ENCODE measurements around the gene CEP95.

The CEP95 gene

DNA sequence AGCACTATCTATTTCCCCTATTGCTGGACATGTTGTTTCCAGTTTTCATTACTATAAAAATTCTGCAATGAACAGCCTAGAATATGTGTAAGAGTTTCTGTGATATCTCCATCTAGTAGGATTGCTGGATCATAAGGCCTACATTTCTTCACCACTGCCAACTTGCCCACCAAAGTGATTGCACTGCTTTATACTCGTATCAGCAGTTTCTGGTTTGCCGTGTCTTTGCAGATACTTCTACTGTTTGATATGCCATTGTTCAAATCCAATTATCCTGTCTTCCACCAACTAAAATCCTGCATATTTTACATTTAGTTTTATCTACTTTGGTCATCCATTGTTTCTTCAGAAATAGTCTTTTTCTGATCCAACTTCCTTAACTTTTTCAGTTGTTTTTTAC, 21.1 kb downstream of the CEP95 start:
- no peak overlapping the region for H3K9ac ChIP-seq (ENCODE audit: low read length)
- H3K36me3 ChIP-seq (ENCODE audit: insufficient read depth, low read length): peaks cover 87% of the 10 kb centered on the region
- H3K27ac ChIP-seq (ENCODE audit: low read depth, low read length): no peak overlapping the region
- H3K27me3 ChIP-seq (ENCODE audit: control insufficient read depth in 1 of 2, insufficient read depth in 2 of 2, low read length in 2 of 2): no peaks in the 10 kb centered on the region
- H3K9me3 ChIP-seq (ENCODE audit: low read length): no peaks in the 10 kb centered on the region
- no peak overlapping the region for H3K4me3 ChIP-seq (ENCODE audit: low read depth in 1 of 2, low read length in 2 of 2)
- no peaks in the 10 kb centered on the region for H3K4me1 ChIP-seq (ENCODE audit: insufficient read depth, low read length)

DNA sequence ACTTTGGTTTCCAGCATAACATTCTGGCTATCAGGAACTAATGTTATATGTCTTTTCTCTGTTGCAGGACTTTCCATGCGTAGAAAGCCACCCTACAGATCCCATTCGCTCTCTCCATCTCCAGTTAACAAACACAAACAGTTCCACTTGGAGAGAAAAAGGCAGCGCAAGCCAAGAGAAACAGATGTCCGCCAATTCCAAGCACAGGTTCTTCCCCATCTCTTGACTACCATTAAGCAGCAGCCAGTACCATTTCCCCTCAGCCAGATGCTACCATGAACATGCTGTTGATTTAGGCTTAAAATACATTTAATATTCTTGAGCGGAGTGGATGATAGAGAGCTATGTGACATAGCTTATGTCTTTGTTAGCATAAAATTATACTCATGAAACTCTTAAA, 22.4 kb downstream of the CEP95 start:
- no peak overlapping the region for H3K9ac ChIP-seq (ENCODE audit: low read length)
- peaks cover 90% of the 10 kb centered on the region for H3K36me3 ChIP-seq (ENCODE audit: insufficient read depth, low read length)
- H3K27ac ChIP-seq (ENCODE audit: low read depth, low read length): no peak overlapping the region
- no peaks in the 10 kb centered on the region for H3K4me1 ChIP-seq (ENCODE audit: insufficient read depth, low read length)
- H3K27me3 ChIP-seq (ENCODE audit: control insufficient read depth in 1 of 2, insufficient read depth in 2 of 2, low read length in 2 of 2): no peaks in the 10 kb centered on the region
- no peaks in the 10 kb centered on the region for H3K9me3 ChIP-seq (ENCODE audit: low read length)
- H3K4me3 ChIP-seq (ENCODE audit: low read depth in 1 of 2, low read length in 2 of 2): no peak overlapping the region

- Histone ChIP-seq H3K9me3 (ENCODE audit: low read length) (no peaks in the 10 kb centered on the region), H3K27ac (ENCODE audit: low read depth, low read length) (no peak overlapping the region), H3K27me3 (ENCODE audit: control insufficient read depth in 1 of 2, insufficient read depth in 2 of 2, low read length in 2 of 2) (no peaks in the 10 kb centered on the region), H3K9ac (ENCODE audit: low read length) (no peak overlapping the region), H3K4me3 (ENCODE audit: low read depth in 1 of 2, low read length in 2 of 2) (no peak overlapping the region), H3K36me3 (ENCODE audit: insufficient read depth, low read length) (peaks cover 95% of the 10 kb centered on the region), H3K4me1 (ENCODE audit: insufficient read depth, low read length) (no peaks in the 10 kb centered on the region)
Observed at GRCh38 chr17:64531955-64532371, 25.2 kb downstream of the CEP95 start.

- Histone ChIP-seq H3K4me3 (ENCODE audit: low read depth in 1 of 2, low read length in 2 of 2) (no peak overlapping the region), H3K27me3 (ENCODE audit: control insufficient read depth in 1 of 2, insufficient read depth in 2 of 2, low read length in 2 of 2) (no peaks in the 10 kb centered on the region), H3K9ac (ENCODE audit: low read length) (no peak overlapping the region), H3K4me1 (ENCODE audit: insufficient read depth, low read length) (no peaks in the 10 kb centered on the region), H3K27ac (ENCODE audit: low read depth, low read length) (no peak overlapping the region), H3K9me3 (ENCODE audit: low read length) (no peaks in the 10 kb centered on the region), H3K36me3 (ENCODE audit: insufficient read depth, low read length) (peaks cover 96% of the 10 kb centered on the region)
Observed at GRCh38 chr17:64532409-64532808, 25.6 kb downstream of the CEP95 start.

GRCh38 chr17:64533784-64534183, 27.0 kb downstream of the CEP95 start:
- H3K9me3 ChIP-seq (ENCODE audit: low read length): no peaks in the 10 kb centered on the region
- peaks cover 93% of the 10 kb centered on the region for H3K36me3 ChIP-seq (ENCODE audit: insufficient read depth, low read length)
- H3K27ac ChIP-seq (ENCODE audit: low read depth, low read length): no peak overlapping the region
- no peaks in the 10 kb centered on the region for H3K27me3 ChIP-seq (ENCODE audit: control insufficient read depth in 1 of 2, insufficient read depth in 2 of 2, low read length in 2 of 2)
- no peak overlapping the region for H3K9ac ChIP-seq (ENCODE audit: low read length)
- H3K4me3 ChIP-seq (ENCODE audit: low read depth in 1 of 2, low read length in 2 of 2): no peak overlapping the region
- H3K4me1 ChIP-seq (ENCODE audit: insufficient read depth, low read length): no peaks in the 10 kb centered on the region

GRCh38 chr17:64534187-64534586, 27.4 kb downstream of the CEP95 start:
- Histone ChIP-seq H3K27me3 (ENCODE audit: control insufficient read depth in 1 of 2, insufficient read depth in 2 of 2, low read length in 2 of 2) (no peaks in the 10 kb centered on the region), H3K9ac (ENCODE audit: low read length) (no peak overlapping the region), H3K4me1 (ENCODE audit: insufficient read depth, low read length) (no peaks in the 10 kb centered on the region), H3K27ac (ENCODE audit: low read depth, low read length) (no peak overlapping the region), H3K36me3 (ENCODE audit: insufficient read depth, low read length) (peaks cover 93% of the 10 kb centered on the region), H3K9me3 (ENCODE audit: low read length) (no peaks in the 10 kb centered on the region), H3K4me3 (ENCODE audit: low read depth in 1 of 2, low read length in 2 of 2) (no peak overlapping the region)

DNA sequence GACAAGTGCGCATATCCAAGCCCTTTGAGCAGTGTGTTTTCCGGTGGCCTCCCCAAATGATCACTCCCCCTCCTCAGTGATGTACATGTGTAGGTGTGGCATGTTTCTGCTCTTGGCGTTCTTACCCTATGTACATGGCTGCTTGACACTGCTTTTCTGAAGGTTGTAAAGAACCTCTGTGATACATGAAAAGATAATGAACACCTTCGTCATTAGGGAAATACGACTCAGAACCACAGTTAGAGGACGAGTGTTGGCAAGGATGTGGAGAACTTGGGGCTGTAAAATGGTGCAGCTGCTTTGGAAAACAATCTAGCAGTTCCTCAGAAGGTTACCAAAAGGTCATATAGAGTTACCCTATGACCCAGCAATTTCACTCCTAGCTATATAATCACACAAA, 28.6 kb downstream of the CEP95 start:
- H3K9ac ChIP-seq (ENCODE audit: low read length): no peak overlapping the region
- no peaks in the 10 kb centered on the region for H3K9me3 ChIP-seq (ENCODE audit: low read length)
- H3K27ac ChIP-seq (ENCODE audit: low read depth, low read length): no peak overlapping the region
- no peaks in the 10 kb centered on the region for H3K27me3 ChIP-seq (ENCODE audit: control insufficient read depth in 1 of 2, insufficient read depth in 2 of 2, low read length in 2 of 2)
- H3K36me3 ChIP-seq (ENCODE audit: insufficient read depth, low read length): peaks cover 85% of the 10 kb centered on the region
- H3K4me3 ChIP-seq (ENCODE audit: low read depth in 1 of 2, low read length in 2 of 2): no peak overlapping the region
- no peaks in the 10 kb centered on the region for H3K4me1 ChIP-seq (ENCODE audit: insufficient read depth, low read length)

DNA sequence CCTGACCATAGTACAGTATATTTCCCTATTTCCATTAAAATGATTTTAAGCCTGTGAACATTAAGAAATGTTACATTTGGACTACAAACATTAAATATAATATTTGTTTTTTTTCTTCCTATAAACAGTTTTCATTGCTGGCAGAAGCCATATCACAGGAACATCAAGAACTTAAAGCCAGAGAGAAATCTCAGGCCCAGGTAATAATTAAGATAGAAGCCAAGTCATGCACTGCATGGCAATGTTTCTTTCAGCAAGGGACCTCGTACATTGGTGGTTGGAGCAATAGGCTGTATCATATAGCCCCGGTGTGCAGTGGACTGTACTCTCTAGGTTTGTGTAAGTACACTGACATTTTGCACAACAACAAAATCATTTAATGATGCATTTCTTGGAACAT, 30.1 kb downstream of the CEP95 start:
- Histone ChIP-seq H3K27me3 (ENCODE audit: control insufficient read depth in 1 of 2, insufficient read depth in 2 of 2, low read length in 2 of 2) (no peaks in the 10 kb centered on the region), H3K9ac (ENCODE audit: low read length) (no peak overlapping the region), H3K36me3 (ENCODE audit: insufficient read depth, low read length) (peaks cover 75% of the 10 kb centered on the region), H3K9me3 (ENCODE audit: low read length) (no peaks in the 10 kb centered on the region), H3K4me3 (ENCODE audit: low read depth in 1 of 2, low read length in 2 of 2) (no peak overlapping the region), H3K4me1 (ENCODE audit: insufficient read depth, low read length) (no peaks in the 10 kb centered on the region), H3K27ac (ENCODE audit: low read depth, low read length) (no peak overlapping the region)

GRCh38 chr17:64537488-64537887, 30.7 kb downstream of the CEP95 start:
- no peak overlapping the region for H3K27ac ChIP-seq (ENCODE audit: low read depth, low read length)
- H3K4me3 ChIP-seq (ENCODE audit: low read depth in 1 of 2, low read length in 2 of 2): no peak overlapping the region
- H3K9me3 ChIP-seq (ENCODE audit: low read length): no peaks in the 10 kb centered on the region
- no peak overlapping the region for H3K9ac ChIP-seq (ENCODE audit: low read length)
- peaks cover 75% of the 10 kb centered on the region for H3K36me3 ChIP-seq (ENCODE audit: insufficient read depth, low read length)
- no peaks in the 10 kb centered on the region for H3K27me3 ChIP-seq (ENCODE audit: control insufficient read depth in 1 of 2, insufficient read depth in 2 of 2, low read length in 2 of 2)
- no peaks in the 10 kb centered on the region for H3K4me1 ChIP-seq (ENCODE audit: insufficient read depth, low read length)

GRCh38 chr17:64538508-64539130, 31.8 kb downstream of the CEP95 start:
- no peak overlapping the region for H3K27ac ChIP-seq (ENCODE audit: low read depth, low read length)
- no peaks in the 10 kb centered on the region for H3K4me1 ChIP-seq (ENCODE audit: insufficient read depth, low read length)
- H3K9me3 ChIP-seq (ENCODE audit: low read length): no peaks in the 10 kb centered on the region
- H3K27me3 ChIP-seq (ENCODE audit: control insufficient read depth in 1 of 2, insufficient read depth in 2 of 2, low read length in 2 of 2): no peaks in the 10 kb centered on the region
- H3K9ac ChIP-seq (ENCODE audit: low read length): no peak overlapping the region
- no peak overlapping the region for H3K4me3 ChIP-seq (ENCODE audit: low read depth in 1 of 2, low read length in 2 of 2)
- peaks cover 63% of the 10 kb centered on the region for H3K36me3 ChIP-seq (ENCODE audit: insufficient read depth, low read length)

GRCh38 chr17:64540118-64540776, 33.5 kb downstream of the CEP95 start:
- no peak overlapping the region for H3K9ac ChIP-seq (ENCODE audit: low read length)
- H3K27ac ChIP-seq (ENCODE audit: low read depth, low read length): no peak overlapping the region
- no peaks in the 10 kb centered on the region for H3K9me3 ChIP-seq (ENCODE audit: low read length)
- H3K27me3 ChIP-seq (ENCODE audit: control insufficient read depth in 1 of 2, insufficient read depth in 2 of 2, low read length in 2 of 2): no peaks in the 10 kb centered on the region
- H3K4me3 ChIP-seq (ENCODE audit: low read depth in 1 of 2, low read length in 2 of 2): no peak overlapping the region
- H3K4me1 ChIP-seq (ENCODE audit: insufficient read depth, low read length): no peaks in the 10 kb centered on the region
- H3K36me3 ChIP-seq (ENCODE audit: insufficient read depth, low read length): peaks cover 51% of the 10 kb centered on the region

GRCh38 chr17:64544742-64545141, 38.0 kb downstream of the CEP95 start:
- Histone ChIP-seq H3K4me1 (ENCODE audit: insufficient read depth, low read length) (no peaks in the 10 kb centered on the region), H3K4me3 (ENCODE audit: low read depth in 1 of 2, low read length in 2 of 2) (no peak overlapping the region), H3K36me3 (ENCODE audit: insufficient read depth, low read length) (peaks cover 46% of the 10 kb centered on the region), H3K9ac (ENCODE audit: low read length) (no peak overlapping the region), H3K9me3 (ENCODE audit: low read length) (no peaks in the 10 kb centered on the region), H3K27ac (ENCODE audit: low read depth, low read length) (no peak overlapping the region), H3K27me3 (ENCODE audit: control insufficient read depth in 1 of 2, insufficient read depth in 2 of 2, low read length in 2 of 2) (no peaks in the 10 kb centered on the region)

All from muscle layer of colon (tissue), 2 donors.